Lower leg skin (tissue), 3 donors: ENCODE data around the gene DHX58.

Source experiments
- CTCF ChIP-seq, 3 donors: fragments of 450-650 bp; IDR thresholded peaks; one replicate each; pipeline ENCODE4 v1.5.1; 2016; ENCODE audit warnings: antibody characterized with exemption in 3 of 3, mild to moderate bottlenecking in 3 of 3, moderate library complexity in 2 of 3
- POLR2A ChIP-seq, 2 donors: fragments of 450-650 bp; IDR thresholded peaks; one replicate each; pipeline ENCODE4 v1.6.1; 2016 to 2017; ENCODE audit warnings: antibody characterized with exemption in 2 of 2, mild to moderate bottlenecking in 1 of 2, moderate library complexity in 1 of 2

DNA sequence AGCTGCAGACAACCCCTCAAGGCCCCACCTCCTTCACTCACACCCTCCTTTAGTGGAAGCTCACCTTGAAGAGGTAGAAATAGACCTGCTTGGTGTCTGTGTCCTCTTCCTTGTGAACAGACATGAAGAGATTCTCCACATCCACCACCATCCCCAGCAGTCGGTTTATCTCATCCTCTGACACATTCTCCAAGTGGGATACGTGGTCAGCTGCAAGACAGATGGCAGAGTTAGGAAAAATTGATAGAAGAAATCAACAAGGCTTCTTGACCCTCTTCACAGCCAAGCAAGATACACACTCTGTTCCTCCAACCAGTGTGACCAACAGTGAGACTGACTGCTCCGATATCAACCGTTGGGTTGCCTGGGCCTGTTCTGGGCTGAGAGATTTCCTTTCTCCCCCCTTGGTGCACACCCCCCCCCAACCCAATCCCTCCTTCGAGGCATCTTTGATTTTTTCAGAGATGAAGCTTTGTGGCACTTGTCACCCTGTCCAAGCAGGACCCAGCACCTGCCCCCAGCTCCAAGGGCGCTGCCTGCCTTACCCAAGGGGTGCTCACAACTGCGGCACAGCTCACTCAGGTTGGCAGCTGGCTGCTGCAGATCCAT lies 7.8 kb upstream of the DHX58 start:
- TF ChIP-seq CTCF (IDR thresholded peaks at IDR 0.05): no peak
- TF ChIP-seq POLR2A (IDR thresholded peaks at IDR 0.05): no peak
